Fibroblast of lung (primary cell): ENCODE measurements around the gene KMO. TPM values are rescaled to one million over a fixed set of nuclear protein-coding genes. Genes with fewer than 3 reads are reported as not detected.

Experiments
- DNase-seq, 2 donors: peaks; one replicate each; pipeline versions ENCODE4 v3.0.0 to v3.0.0-alpha.2; 2010; ENCODE audit warnings: low read depth in 2 of 2
- H2AFZ ChIP-seq: 2 replicates; pipeline ENCODE4 v1.5.1; 2012; ENCODE audit warnings: low read length, control low read depth, inconsistent platforms
- H3K27ac ChIP-seq: 2 replicates; pipeline ENCODE4 v1.5.1; 2011; ENCODE audit warnings: low read length, control low read depth; ENCODE audit not compliant: insufficient read depth
- H3K27me3 ChIP-seq: 2 replicates; pipeline ENCODE4 v1.5.1; 2011; ENCODE audit warnings: mild to moderate bottlenecking, low read length; ENCODE audit not compliant: control insufficient read depth, insufficient read depth
- H3K36me3 ChIP-seq: 2 replicates; pipeline ENCODE4 v1.5.1; 2011; ENCODE audit warnings: low read length; ENCODE audit not compliant: control insufficient read depth, insufficient read depth
- H3K4me1 ChIP-seq: 2 replicates; pipeline ENCODE4 v1.5.1; 2011; ENCODE audit warnings: low read length; ENCODE audit not compliant: control insufficient read depth, insufficient read depth; ENCODE audit errors: extremely low read depth
- H3K4me2 ChIP-seq: 2 replicates; pipeline ENCODE4 v1.5.1; 2011; ENCODE audit warnings: low read length, control low read depth; ENCODE audit not compliant: insufficient read depth; ENCODE audit errors: extremely low read depth
- H3K4me3 ChIP-seq, 4 experiments: fragments of 200-600 bp in 1 of 4; sonication (generic) in 1 of 4; replicated peaks in 1 of 4; 2 replicates each; pipeline ENCODE4 v1.5.1; 2011 to 2016; ENCODE audit warnings: low read length in 4 of 4, low read depth in 3 of 4, mild to moderate bottlenecking in 3 of 4, control low read depth in 2 of 4, inconsistent platforms in 1 of 4, mixed read lengths in 1 of 4; ENCODE audit not compliant: insufficient read depth in 1 of 4; ENCODE audit errors: control extremely low read depth in 1 of 4
- H3K79me2 ChIP-seq: 2 replicates; pipeline ENCODE4 v1.5.1; 2012; ENCODE audit warnings: mild to moderate bottlenecking, low read length, inconsistent platforms; ENCODE audit not compliant: control insufficient read depth, insufficient read depth
- H3K9ac ChIP-seq: 2 replicates; pipeline ENCODE4 v1.5.1; 2011; ENCODE audit warnings: mild to moderate bottlenecking, low read length, control low read depth; ENCODE audit not compliant: insufficient read depth
- H3K9me3 ChIP-seq: 2 replicates; pipeline ENCODE4 v1.5.1; 2012; ENCODE audit warnings: low read depth, low read length; ENCODE audit not compliant: control insufficient read depth, insufficient read depth
- H4K20me1 ChIP-seq: 2 replicates; pipeline ENCODE4 v1.5.1; 2011; ENCODE audit warnings: low read length; ENCODE audit not compliant: control insufficient read depth, insufficient read depth; ENCODE audit errors: extremely low read depth
- CTCF ChIP-seq, 2 donors: IDR thresholded peaks in 1 of 2; conservative IDR thresholded peaks in 1 of 2; 1 replicate in 1 of 2; 2 replicates in 1 of 2; pipeline ENCODE4 v1.5.1; 2011 to 2012; ENCODE audit warnings: low read length in 2 of 2, control low read depth in 1 of 2, inconsistent platforms in 1 of 2, low read depth in 1 of 2, mild to moderate bottlenecking in 1 of 2
- EZH2 ChIP-seq: IDR thresholded peaks from 2 replicates; pipeline ENCODE4 v1.5.1; 2012; ENCODE audit warnings: low read length, control low read depth, mild to moderate bottlenecking; ENCODE audit errors: missing control alignments
- polyA plus RNA-seq, 2 donors: library from polyadenylated mRNA; depleted of rRNA in 1 of 2; stranded (reverse) in 1 of 2; unstranded in 1 of 2; fragments of >200 nt; gene quantifications; 2 replicates each; pipeline ENCODE4 v1.2.1, GENCODE V29; 2011 to 2012; ENCODE audit warnings: missing spikeins in 1 of 2
- total RNA-seq: library from RNA; depleted of rRNA; stranded (reverse); fragments of >200 nt; gene quantifications from 2 replicates; pipeline ENCODE4 v1.2.1, GENCODE V29; 2014

The KMO gene
- total and polyA plus RNA-seq, 2 donors (not counting 1 experiment from before 2014, with no cell fraction given): 0.07 TPM; not detected in 1

GRCh38 chr1:241551759-241552638 lies 19.8 kb downstream of the KMO start:
- no peak overlapping the region for H3K4me2 ChIP-seq
- no peaks in the 10 kb centered on the region for H3K9me3 ChIP-seq
- peak overlapping the region; percentile 32 for H2AFZ ChIP-seq
- H3K36me3 ChIP-seq: no peaks in the 10 kb centered on the region
- no peak overlapping the region for H3K27ac ChIP-seq
- H3K4me1 ChIP-seq: no peaks in the 10 kb centered on the region
- DNase-seq: no peak
- H3K79me2 ChIP-seq: no peaks in the 10 kb centered on the region
- TF ChIP-seq CTCF (conservative IDR thresholded peaks at IDR 0.05 in 1 of 2, IDR thresholded peaks at IDR 0.05 in 1 of 2; ENCODE audit: low read depth in 1 of 2, low read length in 2 of 2) (no peak), EZH2 (no peak)
- H4K20me1 ChIP-seq: no peaks in the 10 kb centered on the region
- H3K4me3 ChIP-seq: no peak overlapping the region
- H3K27me3 ChIP-seq: no peaks in the 10 kb centered on the region
- H3K9ac ChIP-seq: no peak overlapping the region

GRCh38 chr1:241553886-241554592 lies 21.9 kb downstream of the KMO start:
- H3K27me3 ChIP-seq: no peaks in the 10 kb centered on the region
- TF ChIP-seq EZH2: no peak
- no peak for TF ChIP-seq CTCF (conservative IDR thresholded peaks at IDR 0.05 in 1 of 2, IDR thresholded peaks at IDR 0.05 in 1 of 2; ENCODE audit: low read depth in 1 of 2, low read length in 2 of 2)

GRCh38 chr1:241555526-241555925 lies 23.3 kb downstream of the KMO start:
- H2AFZ ChIP-seq: no peak overlapping the region

More at GRCh38 chr1:241553886-241554592, 21.9 kb downstream of the KMO start:
- Histone ChIP-seq H3K4me1 (no peaks in the 10 kb centered on the region), H3K4me2 (no peak overlapping the region), H3K36me3 (no peaks in the 10 kb centered on the region), H3K9ac (no peak overlapping the region), H2AFZ (no peak overlapping the region), H4K20me1 (no peaks in the 10 kb centered on the region), H3K4me3 (no peak overlapping the region), H3K9me3 (no peaks in the 10 kb centered on the region), H3K27ac (no peak overlapping the region), H3K79me2 (no peaks in the 10 kb centered on the region)
- DNase-seq: no peak

More at GRCh38 chr1:241555526-241555925, 23.3 kb downstream of the KMO start:
- H4K20me1 ChIP-seq: no peaks in the 10 kb centered on the region
- no peaks in the 10 kb centered on the region for H3K9me3 ChIP-seq
- no peak for DNase-seq
- H3K36me3 ChIP-seq: no peaks in the 10 kb centered on the region
- no peak overlapping the region for H3K4me3 ChIP-seq
- H3K27me3 ChIP-seq: no peaks in the 10 kb centered on the region
- no peak overlapping the region for H3K27ac ChIP-seq
- TF ChIP-seq EZH2 (no peak), CTCF (conservative IDR thresholded peaks at IDR 0.05 in 1 of 2, IDR thresholded peaks at IDR 0.05 in 1 of 2; ENCODE audit: low read depth in 1 of 2, low read length in 2 of 2) (no peak)
- no peaks in the 10 kb centered on the region for H3K79me2 ChIP-seq
- no peak overlapping the region for H3K9ac ChIP-seq
- no peaks in the 10 kb centered on the region for H3K4me1 ChIP-seq
- H3K4me2 ChIP-seq: no peak overlapping the region
